Panc1 (cell line): ENCODE measurements around the gene BCL2.

Experiments
- CTCF ChIP-seq: fragments of 450-650 bp; IDR thresholded peaks from 2 replicates; pipeline ENCODE4 v1.5.1; 2017; ENCODE audit warnings: mild to moderate bottlenecking
- POLR2AphosphoS5 ChIP-seq: IDR thresholded peaks from 2 replicates; pipeline ENCODE4 v1.6.1; 2012; ENCODE audit warnings: mild to moderate bottlenecking, low read depth, low read length, moderate library complexity
- REST ChIP-seq, 2 experiments: IDR thresholded peaks; 2 replicates each; pipeline ENCODE4 v1.6.1; 2011 to 2012; ENCODE audit warnings: low read depth in 2 of 2, control low read depth in 1 of 2, low read length in 1 of 2, mild to moderate bottlenecking in 1 of 2, moderate library complexity in 1 of 2; ENCODE audit not compliant: insufficient read depth in 1 of 2
- TCF7L2 ChIP-seq: IDR thresholded peaks from 2 replicates; pipeline ENCODE4 v1.6.1; 2011; ENCODE audit warnings: mild to moderate bottlenecking, low read depth, low read length, inconsistent platforms

DNA sequence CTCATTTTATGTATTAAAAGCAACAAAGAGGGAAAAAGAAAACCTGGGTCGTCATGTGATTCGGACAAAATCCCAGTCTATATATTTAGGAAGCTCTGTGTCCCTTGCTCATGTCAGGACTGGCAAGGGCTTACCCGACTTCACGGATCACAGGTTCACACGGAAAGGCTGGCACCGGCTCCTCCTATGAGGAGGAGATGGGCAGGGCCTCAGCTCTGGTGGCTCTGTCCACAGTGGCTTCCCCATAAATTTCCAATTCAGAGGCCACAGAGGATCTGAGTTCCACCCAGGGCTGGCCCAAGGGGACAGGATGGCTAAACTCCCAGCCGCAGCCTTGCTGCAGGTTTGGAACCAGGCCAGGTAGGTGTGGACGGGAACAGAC lies 186.8 kb downstream of the BCL2 start:
- TF ChIP-seq CTCF (no peak), REST (IDR thresholded peaks at IDR 0.05; ENCODE audit: insufficient read depth in 1 of 2, low read depth in 2 of 2, low read length in 1 of 2) (no peak), POLR2AphosphoS5 (no peak), TCF7L2 (no peak)
